ENCODE data around the gene ARID1B.

DNA sequence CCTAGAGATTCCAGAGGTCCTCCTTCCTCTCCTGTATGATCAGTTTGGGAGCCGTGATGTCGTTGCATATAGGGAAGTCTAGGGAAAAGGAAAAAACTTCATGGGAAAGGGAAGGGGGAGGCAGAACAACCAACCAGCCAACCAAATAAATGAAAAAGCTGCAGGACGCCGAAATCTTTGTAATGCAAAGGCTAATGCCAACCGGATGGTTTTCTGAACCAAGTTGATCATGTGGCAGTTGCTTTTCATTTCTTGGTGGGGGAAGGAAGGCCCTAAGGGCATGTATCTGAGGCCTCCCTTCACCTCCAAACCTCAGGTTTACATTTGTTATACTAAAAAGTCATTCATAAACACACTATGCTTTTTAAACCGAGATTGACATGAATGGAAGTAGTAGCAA, 167.2 kb downstream of the ARID1B start:
- no peak for TF ChIP-seq HNF1B (CRISPR knock-in tag; IDR thresholded peaks at IDR 0.05)
- TF ChIP-seq ZNF296 (CRISPR knock-in tag; conservative IDR thresholded peaks at IDR 0.05) = no peak
- no peak for TF ChIP-seq POLR2A (IDR thresholded peaks at IDR 0.05; ENCODE audit: insufficient read depth in 1 of 2, low read depth in 2 of 2, low read length in 2 of 2)
- no peak for TF ChIP-seq ZNF766 (CRISPR knock-in tag; IDR thresholded peaks at IDR 0.05; ENCODE audit: borderline replicate concordance)
- TF ChIP-seq ZFP36L2 (CRISPR knock-in tag; IDR thresholded peaks at IDR 0.05) = no peak
- TF ChIP-seq KLF16 (CRISPR knock-in tag; IDR thresholded peaks at IDR 0.05) = no peak
- no peak for TF ChIP-seq NR2F6 (IDR thresholded peaks at IDR 0.05)
- no peak for TF ChIP-seq NR2F6 (CRISPR knock-in tag; IDR thresholded peaks at IDR 0.05)
- TF ChIP-seq CTCF (CRISPR knock-in tag; IDR thresholded peaks at IDR 0.05) = no peak
- no peak for TF ChIP-seq MZF1 (CRISPR knock-in tag; IDR thresholded peaks at IDR 0.05; ENCODE audit: borderline replicate concordance)
- no peak for TF ChIP-seq TAF1 (CRISPR knock-in tag; IDR thresholded peaks at IDR 0.05)
